Activated CD4-positive, alpha-beta T cell treated with anti-CD3 and anti-CD28 coated beads, Interleukin-10, Interleukin-2, amounts not matched to agents 100 ng/mL and 50 ng/mL, durations not matched to agents 16 hours and 8 hours (primary cell): Measurements from ENCODE around the gene SYNDIG1.

ENCODE experiments used
- DNase-seq: peaks from one replicate; pipeline ENCODE4 v3.0.0-alpha.2; 2020

The SYNDIG1 gene

DNA sequence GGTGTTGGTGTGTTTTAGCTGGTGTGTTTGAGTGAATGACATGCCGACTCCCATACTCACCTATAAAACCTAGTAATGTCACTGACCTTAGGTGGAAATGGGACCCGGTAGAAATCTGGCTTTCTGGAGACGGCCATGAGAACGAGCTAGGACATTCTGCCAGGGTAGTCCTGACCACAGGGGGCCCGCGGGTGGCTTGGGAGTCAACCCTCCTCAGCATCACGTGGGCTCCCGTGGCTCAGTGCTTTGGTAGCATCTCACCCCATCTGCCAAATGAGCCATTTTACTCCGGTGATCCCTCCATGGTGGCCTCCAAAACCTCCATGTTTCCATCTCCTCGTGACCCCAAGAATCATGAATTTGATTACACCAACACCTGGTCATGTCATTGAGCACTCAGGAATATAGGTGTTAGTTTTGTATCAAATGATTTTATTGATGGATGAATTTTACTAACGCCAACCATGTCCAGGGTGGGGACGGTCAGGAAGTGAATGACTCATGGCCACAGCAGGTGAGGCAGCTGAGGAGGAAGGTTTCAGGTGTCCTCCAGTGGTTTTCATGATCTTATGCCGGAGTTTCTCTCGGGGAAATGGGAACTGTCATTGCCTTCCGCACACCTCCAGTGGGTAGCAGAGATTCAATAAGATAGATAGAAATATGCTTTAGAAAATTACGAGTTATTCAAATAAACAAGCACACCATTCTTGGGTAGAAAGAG, 195.0 kb downstream of the SYNDIG1 start:
- DNase-seq: no peak

GRCh38 chr20:24665196-24665595, 195.8 kb downstream of the SYNDIG1 start:
- no peak for DNase-seq

- no peak for DNase-seq
Measured at GRCh38 chr20:24665741-24666191, 196.3 kb downstream of the SYNDIG1 start.

DNA sequence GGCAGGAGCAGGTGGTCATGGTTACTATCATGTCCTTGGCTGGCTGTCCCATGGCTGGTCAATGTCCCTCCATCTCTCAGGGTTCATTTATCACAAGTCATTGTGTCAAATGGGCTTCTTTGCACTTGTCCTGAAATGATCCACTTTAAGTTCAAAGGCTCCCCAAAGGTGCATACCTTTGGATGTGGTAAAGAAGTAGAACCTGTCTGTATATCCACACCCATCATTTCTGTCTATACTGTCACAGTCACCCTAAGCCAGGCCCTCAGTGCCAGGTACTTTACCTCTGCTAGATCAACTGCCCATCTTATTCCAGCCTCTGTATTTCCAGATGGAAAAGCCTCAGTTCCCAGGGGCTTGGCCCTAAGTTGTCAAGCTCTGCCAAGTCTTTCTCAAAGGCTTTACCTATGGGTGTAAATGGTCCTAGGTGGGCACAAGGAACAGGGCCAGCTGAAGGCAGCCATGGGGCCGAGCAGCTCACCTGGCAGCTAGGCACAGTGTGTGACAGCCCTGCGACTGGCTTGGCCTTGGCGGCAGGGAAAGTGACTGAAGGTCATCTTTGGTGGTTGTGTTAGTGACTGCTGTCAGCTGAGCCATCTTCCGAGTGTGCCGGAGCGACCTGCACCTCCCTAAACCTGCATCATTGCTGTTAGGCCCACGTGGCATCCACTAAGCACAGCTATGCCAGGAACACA, 198.4 kb downstream of the SYNDIG1 start:
- DNase-seq: no peak

DNA sequence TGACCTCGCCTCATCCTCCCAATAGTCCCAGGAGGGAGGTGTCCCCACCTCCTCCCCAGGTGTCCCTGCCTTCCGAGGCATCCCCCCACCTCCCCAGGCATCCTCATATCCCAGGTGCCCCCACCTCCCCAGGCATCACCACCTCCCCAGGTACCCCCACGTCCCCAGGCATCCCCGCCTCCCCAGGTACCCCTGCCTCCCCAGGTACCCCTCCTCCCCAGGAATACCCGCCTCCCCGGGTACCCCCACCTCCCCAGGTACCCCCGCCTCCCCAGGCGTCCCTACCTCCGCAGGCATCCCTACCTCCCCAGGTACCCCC, 198.9 kb downstream of the SYNDIG1 start:
- no peak for DNase-seq

- no peak for DNase-seq
Measured at GRCh38 chr20:24668791-24669190, 199.4 kb downstream of the SYNDIG1 start.

GRCh38 chr20:24669701-24670100, 200.3 kb downstream of the SYNDIG1 start:
- DNase-seq: no peak

- no peak for DNase-seq
Measured at GRCh38 chr20:24670341-24670872, 201.0 kb downstream of the SYNDIG1 start.

DNA sequence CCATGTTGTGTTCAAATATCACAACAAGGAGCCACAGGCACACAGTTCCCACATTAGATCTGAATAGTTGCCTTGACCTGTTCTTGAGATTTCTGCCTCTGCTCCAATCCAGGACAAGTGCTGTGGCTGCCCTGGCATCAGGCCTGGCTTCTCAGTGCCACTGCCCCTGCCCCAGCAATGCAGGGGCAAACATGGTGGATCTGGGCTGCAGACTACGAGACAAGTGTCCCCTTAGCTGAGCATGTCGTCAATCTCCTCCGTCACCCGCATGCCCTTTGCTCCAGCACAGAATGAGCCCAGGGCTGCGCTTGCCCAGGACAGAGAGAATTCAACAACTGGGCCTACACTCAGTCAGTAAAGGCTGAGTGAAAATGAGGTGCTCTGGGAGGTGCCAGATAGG, 201.6 kb downstream of the SYNDIG1 start:
- DNase-seq: no peak

- DNase-seq: no peak
Measured at GRCh38 chr20:24672181-24672880, 202.9 kb downstream of the SYNDIG1 start.

DNA sequence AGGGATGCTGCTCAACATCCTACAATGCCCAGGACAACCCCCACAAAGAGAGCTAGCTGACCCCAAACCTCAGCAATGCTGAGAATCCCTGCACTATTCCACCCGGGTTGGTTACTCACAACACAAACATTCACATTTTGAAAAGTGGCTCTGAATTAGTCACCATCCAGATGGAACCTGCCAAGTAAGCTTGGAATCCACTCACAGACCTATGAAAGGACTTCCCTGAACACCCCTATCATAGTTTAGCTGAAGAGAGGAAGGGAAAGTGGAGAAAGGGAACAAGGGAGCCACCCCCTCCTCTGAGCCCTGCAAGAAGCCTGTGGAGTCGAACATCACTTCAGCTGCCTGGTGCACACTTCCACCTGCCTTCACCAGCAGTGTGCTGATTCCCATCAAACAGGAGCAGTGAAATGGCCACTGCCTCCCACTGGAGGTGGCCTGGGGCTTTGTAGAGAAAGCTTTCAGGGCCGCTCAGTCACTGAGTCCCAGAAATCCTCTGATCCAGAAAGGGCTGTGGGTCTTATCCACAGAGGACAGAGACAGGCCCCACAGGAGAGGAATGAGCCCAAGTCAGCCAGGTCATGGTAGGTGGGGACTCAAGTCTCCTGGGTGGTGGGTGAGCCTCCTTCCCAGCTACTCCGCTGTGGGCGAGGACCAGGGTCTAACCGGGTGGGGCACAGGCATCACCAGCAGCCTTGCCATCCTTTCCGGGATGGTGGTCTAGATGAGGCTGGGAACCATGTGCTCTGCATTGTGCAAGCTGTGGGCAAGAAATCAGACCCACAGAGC, 203.7 kb downstream of the SYNDIG1 start:
- DNase-seq: no peak

GRCh38 chr20:24673678-24674570, 204.5 kb downstream of the SYNDIG1 start:
- DNase-seq: no peak

DNA sequence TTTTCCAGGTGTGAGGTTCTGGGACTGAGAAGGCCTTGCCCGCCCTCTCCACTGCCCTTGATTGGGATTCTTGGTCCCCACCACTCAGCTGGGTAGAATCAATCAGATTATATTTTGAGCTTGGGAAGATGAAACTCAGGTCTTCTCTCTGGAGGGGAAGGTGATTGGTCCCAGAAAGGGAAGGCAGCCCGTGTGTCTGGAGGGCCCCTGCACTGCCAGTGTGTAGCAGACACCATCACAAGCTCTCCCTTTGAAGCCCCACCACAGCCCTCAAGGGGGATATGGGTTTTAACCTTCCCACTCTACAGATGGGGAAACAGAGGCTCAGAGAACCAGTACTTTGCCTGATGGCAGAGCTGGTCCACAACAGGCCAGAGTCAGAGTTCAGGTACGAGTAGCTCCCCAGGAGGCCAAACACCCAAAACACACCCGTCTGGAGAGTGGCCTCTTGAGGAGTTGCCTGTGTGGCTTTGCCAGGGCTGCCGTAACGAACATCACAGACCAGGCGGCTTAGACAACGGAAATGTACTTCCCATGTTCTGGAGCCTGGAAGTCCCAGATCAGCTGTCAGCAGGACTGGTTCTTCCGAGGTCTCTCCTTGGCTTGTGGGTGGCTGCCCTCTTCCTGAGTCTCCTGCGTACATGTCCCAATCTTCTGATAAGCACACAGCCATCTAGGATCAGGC, 205.6 kb downstream of the SYNDIG1 start:
- DNase-seq: no peak

- no peak for DNase-seq
Measured at GRCh38 chr20:24675651-24676352, 206.4 kb downstream of the SYNDIG1 start.

DNA sequence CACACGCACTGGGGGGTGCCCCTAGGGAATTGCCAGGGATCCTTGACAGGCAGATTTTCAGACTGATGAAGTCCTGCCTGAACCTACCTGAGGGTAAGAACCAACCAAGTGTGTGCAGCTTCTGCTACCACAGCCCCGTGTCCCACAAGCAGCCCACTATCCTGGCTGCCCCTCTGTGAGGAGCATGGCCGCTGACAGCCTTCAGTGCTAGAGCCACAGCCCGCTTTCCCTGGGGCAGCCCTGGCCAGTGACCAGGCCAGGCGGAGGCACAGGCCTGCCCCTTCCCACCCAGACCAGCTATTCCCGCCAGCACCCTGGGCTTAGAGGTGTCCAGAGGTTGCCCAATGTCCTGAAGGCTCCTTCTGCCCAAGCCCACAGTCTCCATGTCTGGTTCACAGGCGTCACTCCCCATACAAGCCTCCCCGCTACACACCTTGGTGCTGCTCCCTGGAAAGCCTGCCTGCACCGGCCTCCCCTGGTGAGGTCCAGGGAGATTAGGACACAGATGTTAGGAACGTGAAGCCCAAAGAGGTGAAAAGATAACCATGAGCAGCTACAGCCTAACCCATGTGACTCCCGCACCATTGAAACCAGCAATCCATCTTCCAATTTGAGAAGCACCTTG, 207.0 kb downstream of the SYNDIG1 start:
- no peak for DNase-seq

- no peak for DNase-seq
Measured at GRCh38 chr20:24676978-24677370, 207.5 kb downstream of the SYNDIG1 start.

DNA sequence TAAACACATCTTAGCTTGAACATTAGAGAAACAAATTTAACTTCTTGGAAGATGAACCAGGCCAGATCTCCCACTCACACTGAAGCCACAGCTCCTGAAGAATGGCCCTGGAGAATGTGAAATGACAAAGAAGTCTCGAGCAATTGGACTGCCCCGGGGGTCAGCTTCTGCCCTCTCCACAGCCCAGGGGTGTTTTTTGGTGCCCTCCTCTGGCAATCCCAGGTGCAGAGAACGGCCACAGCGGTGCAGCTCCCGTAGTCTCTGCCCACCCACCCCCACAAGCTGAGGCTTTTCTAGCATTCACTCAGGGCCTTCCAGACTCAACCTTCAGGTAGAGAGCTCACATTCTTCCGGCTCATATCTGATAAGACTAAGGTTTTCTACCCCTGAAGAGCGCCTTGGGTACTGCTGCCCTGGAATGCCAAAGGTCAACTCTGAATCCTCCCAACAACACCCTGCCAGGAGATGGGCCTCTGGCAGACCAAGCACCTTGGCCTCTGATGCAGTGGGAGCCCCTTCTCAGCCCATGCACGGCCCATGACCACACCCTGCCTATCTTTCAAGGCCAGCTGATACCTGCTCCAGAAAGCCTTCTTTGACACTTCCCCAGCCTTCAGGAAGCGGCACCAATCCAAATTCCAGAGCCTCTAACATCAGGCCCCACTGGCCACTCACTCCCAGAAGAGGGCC, 208.3 kb downstream of the SYNDIG1 start:
- no peak for DNase-seq

DNA sequence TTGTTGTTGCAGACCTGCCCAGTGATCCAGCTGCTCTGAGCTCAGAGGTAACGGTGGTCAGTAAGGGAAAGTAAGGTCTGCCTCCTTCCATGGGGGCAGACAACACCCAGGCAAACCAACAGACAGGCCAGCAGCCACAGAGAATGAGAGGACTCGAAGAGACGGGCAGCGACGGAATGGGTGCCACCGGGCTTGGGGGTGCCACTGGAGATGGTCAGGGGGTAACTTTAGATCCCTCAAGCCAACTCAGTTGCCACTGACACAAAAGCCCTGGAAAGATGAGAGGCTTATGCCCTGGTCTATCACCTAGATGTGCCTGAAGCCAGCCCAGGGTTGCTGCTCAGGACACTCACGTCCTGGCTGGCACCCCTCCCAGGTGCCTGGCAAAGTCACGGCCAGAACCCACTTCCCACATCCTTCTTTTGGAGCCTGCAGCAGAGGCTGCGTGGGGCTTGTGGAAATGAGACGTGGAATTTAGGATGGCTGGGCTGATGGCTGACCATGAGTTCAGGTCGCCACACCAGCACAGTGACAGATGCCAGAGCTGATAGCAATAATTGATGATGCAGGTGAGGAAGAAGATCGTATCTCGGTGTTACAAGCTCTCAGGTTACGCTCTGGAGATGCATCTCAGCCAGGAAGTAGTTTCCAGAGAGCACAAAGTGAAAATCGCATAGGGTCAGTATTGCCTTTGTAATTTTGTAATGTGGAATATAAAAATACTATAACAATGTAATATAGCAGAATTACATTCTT, 209.1 kb downstream of the SYNDIG1 start:
- DNase-seq: no peak
